ENCODE data around the gene GALNT12.
A peak's percentile ranks its signal among the peaks of the same experiment; 100 is the strongest.

Gene GALNT12

GRCh38 chr9:98842510-98842909 lies 35.0 kb downstream of the GALNT12 start:
- H3K9ac ChIP-seq (ENCODE audit: low read length), result no peak overlapping the region
- H3K9me3 ChIP-seq (ENCODE audit: control insufficient read depth, low read depth, low read length), result no peaks in the 10 kb centered on the region
- H3K4me1 ChIP-seq (ENCODE audit: control insufficient read depth, low read depth, low read length), result no peaks in the 10 kb centered on the region
- H3K36me3 ChIP-seq (ENCODE audit: control insufficient read depth, low read depth, low read length), result peaks cover 2% of the 10 kb centered on the region
- H3K27ac ChIP-seq (ENCODE audit: low read length), result no peak overlapping the region
- H3K4me3 ChIP-seq (ENCODE audit: low read length), result no peak overlapping the region
- H3K27me3 ChIP-seq (ENCODE audit: control insufficient read depth, insufficient read depth, low read length), result no peaks in the 10 kb centered on the region

- Histone ChIP-seq H3K4me3 (ENCODE audit: low read length) (no peak overlapping the region), H3K9ac (ENCODE audit: low read length) (no peak overlapping the region), H3K27ac (ENCODE audit: low read length) (no peak overlapping the region), H3K27me3 (ENCODE audit: control insufficient read depth, insufficient read depth, low read length) (peaks cover 4% of the 10 kb centered on the region), H3K4me1 (ENCODE audit: control insufficient read depth, low read depth, low read length) (peaks cover 4% of the 10 kb centered on the region), H3K36me3 (ENCODE audit: control insufficient read depth, low read depth, low read length) (no peaks in the 10 kb centered on the region), H3K9me3 (ENCODE audit: control insufficient read depth, low read depth, low read length) (no peaks in the 10 kb centered on the region)
Observed at GRCh38 chr9:98846081-98846480, 38.6 kb downstream of the GALNT12 start.

DNA sequence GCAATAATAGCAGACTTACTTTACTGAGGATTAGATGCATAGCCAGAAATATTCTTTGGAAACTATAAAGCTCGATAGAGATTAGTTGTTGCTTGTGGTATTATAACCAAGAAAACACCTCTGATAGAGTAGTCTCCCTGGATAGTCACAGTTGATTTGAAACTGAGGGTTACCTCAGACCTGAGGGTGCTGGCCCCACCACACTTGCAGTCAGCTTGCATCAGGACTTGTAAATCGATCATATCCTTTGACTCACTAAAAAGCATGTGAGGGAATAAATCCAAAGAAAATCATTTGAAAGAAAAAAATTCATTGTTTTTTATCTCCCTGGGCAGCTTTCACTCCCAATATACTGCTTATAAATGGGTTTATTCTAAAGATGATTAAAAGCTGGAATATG lies 39.4 kb downstream of the GALNT12 start:
- H3K9me3 ChIP-seq (ENCODE audit: control insufficient read depth, low read depth, low read length), result no peaks in the 10 kb centered on the region
- H3K9ac ChIP-seq (ENCODE audit: low read length), result no peak overlapping the region
- peaks cover 4% of the 10 kb centered on the region for H3K4me1 ChIP-seq (ENCODE audit: control insufficient read depth, low read depth, low read length)
- H3K4me3 ChIP-seq (ENCODE audit: low read length), result no peak overlapping the region
- no peak overlapping the region for H3K27ac ChIP-seq (ENCODE audit: low read length)
- peaks cover 4% of the 10 kb centered on the region for H3K27me3 ChIP-seq (ENCODE audit: control insufficient read depth, insufficient read depth, low read length)
- no peaks in the 10 kb centered on the region for H3K36me3 ChIP-seq (ENCODE audit: control insufficient read depth, low read depth, low read length)

- no peak overlapping the region for H3K9ac ChIP-seq (ENCODE audit: low read length)
- H3K36me3 ChIP-seq (ENCODE audit: control insufficient read depth, low read depth, low read length), result no peaks in the 10 kb centered on the region
- H3K4me3 ChIP-seq (ENCODE audit: low read length), result no peak overlapping the region
- H3K4me1 ChIP-seq (ENCODE audit: control insufficient read depth, low read depth, low read length), result peaks cover 4% of the 10 kb centered on the region
- peaks cover 4% of the 10 kb centered on the region for H3K27me3 ChIP-seq (ENCODE audit: control insufficient read depth, insufficient read depth, low read length)
- H3K27ac ChIP-seq (ENCODE audit: low read length), result no peak overlapping the region
- no peaks in the 10 kb centered on the region for H3K9me3 ChIP-seq (ENCODE audit: control insufficient read depth, low read depth, low read length)
Observed at GRCh38 chr9:98848450-98849149, 41.1 kb downstream of the GALNT12 start.

DNA sequence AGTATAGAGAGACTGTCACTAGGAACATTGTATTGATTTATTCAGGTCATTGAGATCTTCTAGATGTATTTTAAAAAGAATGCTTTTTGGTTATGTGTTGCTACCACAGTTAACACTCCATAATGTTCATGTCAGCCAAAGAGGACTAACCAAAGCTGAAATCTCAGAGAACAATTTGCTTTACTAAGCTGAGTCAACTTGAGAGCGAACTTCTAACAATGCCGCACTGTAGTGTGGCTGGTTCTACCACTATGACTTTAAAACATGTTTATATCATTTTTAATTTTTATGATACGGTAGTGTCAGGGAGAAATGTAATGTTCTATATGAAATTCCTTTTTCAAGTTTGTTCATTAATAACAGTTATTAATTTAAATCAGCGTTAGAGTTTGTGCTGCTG lies 42.1 kb downstream of the GALNT12 start:
- Histone ChIP-seq H3K4me1 (ENCODE audit: control insufficient read depth, low read depth, low read length) (peaks cover 4% of the 10 kb centered on the region), H3K27ac (ENCODE audit: low read length) (no peak overlapping the region), H3K36me3 (ENCODE audit: control insufficient read depth, low read depth, low read length) (no peaks in the 10 kb centered on the region), H3K9ac (ENCODE audit: low read length) (no peak overlapping the region), H3K9me3 (ENCODE audit: control insufficient read depth, low read depth, low read length) (no peaks in the 10 kb centered on the region), H3K27me3 (ENCODE audit: control insufficient read depth, insufficient read depth, low read length) (peaks cover 4% of the 10 kb centered on the region), H3K4me3 (ENCODE audit: low read length) (no peak overlapping the region)

DNA sequence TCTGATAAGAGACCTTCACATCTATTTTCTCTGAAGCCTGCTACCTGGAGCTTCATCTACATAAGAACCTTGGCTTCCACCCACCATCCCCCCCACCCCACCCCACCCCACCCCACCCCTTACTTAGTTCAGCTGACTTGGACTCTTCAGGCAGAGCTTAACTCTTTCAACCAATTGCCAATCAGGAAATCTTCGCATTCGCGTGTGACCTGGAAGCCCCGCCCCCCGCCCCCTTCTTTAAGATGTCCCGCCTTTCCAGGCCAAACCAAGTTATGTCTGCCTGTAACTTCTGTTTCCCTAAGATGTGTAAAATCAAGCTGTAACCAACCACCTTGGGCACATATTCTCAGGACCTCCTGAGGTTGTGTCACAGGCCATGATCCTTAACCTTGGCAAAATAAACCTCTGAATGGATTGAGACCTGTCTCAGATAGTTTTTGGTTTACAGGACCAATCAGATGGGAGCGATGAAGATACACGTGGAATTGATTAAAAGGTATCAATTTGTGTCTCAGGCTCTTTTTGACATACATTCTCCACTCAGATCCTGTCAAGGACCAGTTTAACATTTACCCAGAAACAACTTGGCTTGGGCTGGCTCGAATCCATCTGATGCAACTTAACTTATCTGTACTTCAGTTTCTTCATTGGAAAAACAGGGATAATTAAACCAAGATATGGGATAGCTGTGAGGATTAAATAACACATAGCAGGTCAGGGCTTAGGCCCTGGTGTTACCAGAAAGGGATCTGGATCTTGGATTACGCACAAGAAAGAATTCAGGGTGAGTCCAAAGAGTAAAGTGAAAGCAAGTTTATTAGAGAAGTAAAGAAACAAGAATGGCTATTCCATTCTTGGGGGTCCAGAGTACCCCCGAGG lies 43.6 kb downstream of the GALNT12 start:
- peaks cover 4% of the 10 kb centered on the region for H3K4me1 ChIP-seq (ENCODE audit: control insufficient read depth, low read depth, low read length)
- H3K9me3 ChIP-seq (ENCODE audit: control insufficient read depth, low read depth, low read length), result no peaks in the 10 kb centered on the region
- no peak overlapping the region for H3K27ac ChIP-seq (ENCODE audit: low read length)

DNA sequence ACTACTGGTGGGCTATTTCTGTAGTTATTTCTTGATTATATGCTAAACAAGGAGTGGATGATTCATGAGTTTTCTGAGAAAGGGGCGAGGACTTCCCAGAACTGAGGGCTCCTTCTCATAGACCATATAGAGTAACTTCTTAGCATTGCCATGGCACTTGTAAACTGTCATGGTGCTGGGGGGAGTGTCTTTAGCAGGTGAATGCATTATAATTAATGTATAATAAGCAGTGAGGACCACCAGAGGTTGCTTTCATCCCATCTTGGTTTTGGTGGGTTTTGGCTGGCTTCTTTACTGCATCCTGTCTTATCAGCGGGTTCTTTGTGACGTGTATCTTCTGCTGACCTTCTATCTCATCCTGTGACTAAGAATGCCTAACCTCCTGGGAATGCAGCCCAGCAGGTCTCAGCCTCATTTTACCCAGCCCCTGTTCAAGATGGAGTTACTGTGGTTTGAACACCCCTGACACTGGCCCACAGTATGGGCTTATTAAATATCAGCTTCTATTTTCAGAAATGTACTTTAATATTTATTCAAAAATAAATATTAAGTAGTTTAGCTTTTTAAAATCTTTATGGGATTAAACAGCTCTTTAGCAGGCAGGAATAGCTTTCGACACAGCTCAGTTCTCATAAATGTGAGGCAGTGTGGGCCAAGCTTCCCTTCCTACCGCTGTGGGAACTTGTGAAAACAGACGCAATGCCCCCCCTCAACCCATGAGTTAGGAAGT lies 44.4 kb downstream of the GALNT12 start:
- Histone ChIP-seq H3K27ac (ENCODE audit: low read length) (no peak overlapping the region), H3K4me3 (ENCODE audit: low read length) (no peak overlapping the region), H3K9ac (ENCODE audit: low read length) (no peak overlapping the region), H3K4me1 (ENCODE audit: control insufficient read depth, low read depth, low read length) (peaks cover 4% of the 10 kb centered on the region), H3K36me3 (ENCODE audit: control insufficient read depth, low read depth, low read length) (no peaks in the 10 kb centered on the region), H3K27me3 (ENCODE audit: control insufficient read depth, insufficient read depth, low read length) (peaks cover 4% of the 10 kb centered on the region), H3K9me3 (ENCODE audit: control insufficient read depth, low read depth, low read length) (no peaks in the 10 kb centered on the region)

More for the DNA sequence above, 43.6 kb downstream of the GALNT12 start:
- Histone ChIP-seq H3K27me3 (ENCODE audit: control insufficient read depth, insufficient read depth, low read length) (peaks cover 4% of the 10 kb centered on the region), H3K36me3 (ENCODE audit: control insufficient read depth, low read depth, low read length) (no peaks in the 10 kb centered on the region), H3K4me3 (ENCODE audit: low read length) (peak overlapping the region; percentile 9), H3K9ac (ENCODE audit: low read length) (no peak overlapping the region)

DNA sequence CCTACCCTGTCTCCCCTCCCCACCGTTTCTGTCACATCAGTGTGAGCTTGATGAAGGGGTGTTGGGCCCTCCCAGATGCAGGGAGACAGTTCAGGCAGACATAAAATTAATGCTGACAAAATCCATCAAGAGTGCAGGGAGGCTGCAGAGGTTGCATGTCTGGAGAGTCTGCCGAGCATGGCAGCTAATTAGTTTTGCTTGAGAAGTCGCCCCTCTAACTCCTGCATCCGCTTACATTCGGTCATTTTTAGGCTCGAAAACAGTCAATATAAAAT lies 44.9 kb downstream of the GALNT12 start:
- no peak overlapping the region for H3K27ac ChIP-seq (ENCODE audit: low read length)
- peaks cover 4% of the 10 kb centered on the region for H3K27me3 ChIP-seq (ENCODE audit: control insufficient read depth, insufficient read depth, low read length)
- no peak overlapping the region for H3K4me3 ChIP-seq (ENCODE audit: low read length)
- H3K9ac ChIP-seq (ENCODE audit: low read length), result no peak overlapping the region
- H3K4me1 ChIP-seq (ENCODE audit: control insufficient read depth, low read depth, low read length), result peaks cover 4% of the 10 kb centered on the region
- no peaks in the 10 kb centered on the region for H3K9me3 ChIP-seq (ENCODE audit: control insufficient read depth, low read depth, low read length)
- H3K36me3 ChIP-seq (ENCODE audit: control insufficient read depth, low read depth, low read length), result no peaks in the 10 kb centered on the region

DNA sequence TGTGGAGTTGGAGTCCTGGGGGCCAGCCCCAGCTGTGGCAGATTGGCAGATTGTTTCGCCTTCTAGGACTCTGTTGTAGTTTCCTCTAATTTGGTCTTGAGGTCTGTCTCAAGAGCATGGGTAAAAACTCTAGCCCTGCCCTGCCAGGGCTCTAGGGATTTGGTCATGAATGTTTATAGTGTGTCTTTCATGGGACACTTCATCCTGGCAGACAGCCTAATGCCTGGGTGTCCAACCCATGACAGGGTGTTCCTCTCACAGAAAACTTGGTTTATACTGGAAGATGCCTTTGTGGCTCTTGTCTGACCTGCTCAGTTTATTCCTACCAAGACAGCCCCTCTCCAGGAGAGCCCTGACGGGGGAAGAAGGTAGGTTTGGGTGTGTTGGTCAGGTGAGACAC lies 45.5 kb downstream of the GALNT12 start:
- Histone ChIP-seq H3K9ac (ENCODE audit: low read length) (no peak overlapping the region), H3K4me1 (ENCODE audit: control insufficient read depth, low read depth, low read length) (peaks cover 4% of the 10 kb centered on the region), H3K36me3 (ENCODE audit: control insufficient read depth, low read depth, low read length) (no peaks in the 10 kb centered on the region), H3K9me3 (ENCODE audit: control insufficient read depth, low read depth, low read length) (no peaks in the 10 kb centered on the region), H3K27me3 (ENCODE audit: control insufficient read depth, insufficient read depth, low read length) (peaks cover 4% of the 10 kb centered on the region), H3K27ac (ENCODE audit: low read length) (no peak overlapping the region), H3K4me3 (ENCODE audit: low read length) (no peak overlapping the region)

DNA sequence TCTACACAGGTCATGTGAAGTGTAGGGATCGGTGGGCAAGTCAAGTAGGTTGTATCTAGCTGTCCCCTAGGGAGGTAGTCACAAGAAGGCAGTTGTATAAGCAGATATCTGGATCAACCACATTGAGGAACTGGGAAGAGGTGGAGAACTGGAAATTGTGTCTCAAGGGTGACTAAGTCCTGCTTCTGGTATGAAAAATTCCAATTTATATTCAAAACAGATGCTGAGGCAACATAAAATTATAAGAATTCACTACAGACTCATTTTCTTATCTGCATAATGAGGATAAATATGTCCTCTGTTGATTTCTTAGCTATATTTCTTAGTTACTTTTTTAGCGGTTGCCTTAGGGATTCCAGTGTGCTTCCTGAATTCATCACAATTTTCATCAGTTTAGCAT lies 46.8 kb downstream of the GALNT12 start:
- Histone ChIP-seq H3K27me3 (ENCODE audit: control insufficient read depth, insufficient read depth, low read length) (no peaks in the 10 kb centered on the region), H3K9me3 (ENCODE audit: control insufficient read depth, low read depth, low read length) (no peaks in the 10 kb centered on the region), H3K4me1 (ENCODE audit: control insufficient read depth, low read depth, low read length) (peaks cover 4% of the 10 kb centered on the region), H3K9ac (ENCODE audit: low read length) (no peak overlapping the region), H3K4me3 (ENCODE audit: low read length) (no peak overlapping the region), H3K36me3 (ENCODE audit: control insufficient read depth, low read depth, low read length) (no peaks in the 10 kb centered on the region), H3K27ac (ENCODE audit: low read length) (no peak overlapping the region)

DNA sequence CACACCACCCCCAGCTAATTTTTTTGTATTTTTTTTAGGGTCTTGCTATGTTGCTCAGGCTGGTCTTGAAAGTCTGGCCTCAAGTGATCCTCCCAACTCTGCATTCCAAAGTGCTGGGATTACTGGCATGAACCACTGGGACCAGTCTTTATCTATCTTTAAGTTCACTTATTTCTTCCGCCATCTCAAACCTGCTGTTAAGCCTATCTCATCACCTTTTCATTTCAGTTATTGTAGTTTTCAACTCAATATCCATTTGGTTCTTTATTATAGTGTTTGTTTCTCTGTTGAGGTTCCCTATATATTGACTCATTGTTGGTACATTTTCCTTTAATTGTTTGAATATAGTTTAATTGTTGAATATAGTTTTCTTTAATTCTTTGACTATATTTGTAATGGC lies 48.1 kb downstream of the GALNT12 start:
- peaks cover under 1% of the 10 kb centered on the region for H3K4me1 ChIP-seq (ENCODE audit: control insufficient read depth, low read depth, low read length)
- no peaks in the 10 kb centered on the region for H3K36me3 ChIP-seq (ENCODE audit: control insufficient read depth, low read depth, low read length)
- H3K27ac ChIP-seq (ENCODE audit: low read length), result no peak overlapping the region
- H3K4me3 ChIP-seq (ENCODE audit: low read length), result no peak overlapping the region
- no peak overlapping the region for H3K9ac ChIP-seq (ENCODE audit: low read length)
- H3K9me3 ChIP-seq (ENCODE audit: control insufficient read depth, low read depth, low read length), result no peaks in the 10 kb centered on the region
- no peaks in the 10 kb centered on the region for H3K27me3 ChIP-seq (ENCODE audit: control insufficient read depth, insufficient read depth, low read length)
